GM19193 (cell line): Measurements from ENCODE around the gene NUAK1.

Experiments used
- POLR2A ChIP-seq: IDR thresholded peaks from 4 replicates; pipeline ENCODE4 v1.6.1; 2011; ENCODE audit not compliant: insufficient read depth, insufficient read length; ENCODE audit errors: extremely low read depth

The NUAK1 gene

DNA sequence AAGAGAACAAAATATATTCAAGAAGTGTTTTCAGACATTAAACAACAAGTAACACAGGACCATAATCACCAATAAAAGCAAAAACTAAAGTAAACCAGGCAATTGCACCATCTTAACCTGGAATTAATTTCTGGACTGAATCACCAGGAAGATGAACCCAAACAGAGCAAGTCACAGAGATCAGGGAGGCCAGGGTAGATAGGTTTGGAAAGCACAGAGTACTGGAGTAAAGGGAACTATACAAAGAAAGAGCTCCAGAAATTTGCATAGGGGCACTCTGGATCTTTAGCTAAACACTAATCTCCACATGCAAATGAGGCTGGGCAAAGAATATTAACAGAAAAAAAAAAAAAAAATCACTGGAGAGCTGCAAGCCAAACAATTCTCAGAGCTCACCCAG, 84.7 kb downstream of the NUAK1 start:
- no peak for TF ChIP-seq POLR2A

DNA sequence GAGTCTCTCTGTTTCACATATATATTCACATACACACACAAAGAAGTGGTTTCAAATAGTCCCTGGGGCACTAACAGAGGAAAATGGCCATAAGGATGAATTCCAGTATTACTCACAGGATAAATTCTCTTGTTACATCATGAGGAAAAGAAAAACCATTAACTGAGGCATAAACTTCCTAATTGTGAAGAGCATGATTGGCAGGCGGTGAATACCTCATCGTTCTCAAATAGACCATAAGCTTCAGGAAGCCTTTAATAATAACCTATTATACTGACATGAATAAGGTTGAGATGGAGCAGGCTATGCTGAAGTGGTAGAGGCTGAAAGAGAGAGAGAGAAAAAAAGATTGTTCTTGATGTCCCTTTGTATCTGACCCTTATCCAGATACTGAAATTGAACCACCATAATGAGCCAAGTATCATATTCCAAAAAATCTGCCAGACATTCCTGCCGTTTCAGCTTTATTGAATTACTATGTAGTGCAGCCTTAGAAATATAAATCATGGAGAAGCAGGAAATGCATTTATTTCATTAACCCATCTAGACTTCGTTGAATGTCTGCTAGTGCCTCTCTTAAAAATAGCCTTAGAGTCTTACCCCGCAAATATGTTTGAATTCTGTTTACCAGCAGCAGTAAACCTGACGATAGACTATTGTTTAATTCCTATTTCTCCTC, 86.8 kb downstream of the NUAK1 start:
- TF ChIP-seq POLR2A: no peak

GRCh38 chr12:106049546-106049945, 89.2 kb downstream of the NUAK1 start:
- no peak for TF ChIP-seq POLR2A

GRCh38 chr12:106049105-106049504, 89.6 kb downstream of the NUAK1 start:
- TF ChIP-seq POLR2A: no peak

- TF ChIP-seq POLR2A: no peak
Measured at GRCh38 chr12:106048676-106049075, 90.1 kb downstream of the NUAK1 start.

DNA sequence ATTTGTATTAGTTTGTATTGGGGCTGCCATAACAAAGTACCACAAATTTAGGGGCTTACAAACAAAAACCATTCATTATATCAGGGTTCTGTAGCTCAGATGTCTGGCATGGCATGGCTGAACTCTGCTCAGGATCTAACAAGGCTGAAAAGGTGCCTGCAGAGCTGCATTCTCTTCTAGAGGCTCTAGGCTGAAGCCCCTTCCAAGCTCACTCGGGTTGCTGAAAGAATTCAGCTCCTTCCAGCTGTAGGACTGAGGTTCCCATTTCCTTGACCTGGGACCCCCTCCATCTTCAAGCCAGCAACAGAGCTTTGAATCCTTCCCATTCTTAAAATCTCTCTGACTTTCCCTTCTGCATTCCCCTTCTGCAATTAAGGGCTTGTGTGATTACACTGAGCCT, 90.7 kb downstream of the NUAK1 start:
- no peak for TF ChIP-seq POLR2A

GRCh38 chr12:106046947-106047346, 91.8 kb downstream of the NUAK1 start:
- TF ChIP-seq POLR2A: no peak

GRCh38 chr12:106046301-106046846, 92.4 kb downstream of the NUAK1 start:
- no peak for TF ChIP-seq POLR2A

- TF ChIP-seq POLR2A: no peak
Measured at GRCh38 chr12:106045251-106045674, 93.5 kb downstream of the NUAK1 start.

GRCh38 chr12:106044773-106045172, 94.0 kb downstream of the NUAK1 start:
- TF ChIP-seq POLR2A: no peak

GRCh38 chr12:106042037-106042436, 96.7 kb downstream of the NUAK1 start:
- TF ChIP-seq POLR2A: no peak

- no peak for TF ChIP-seq POLR2A
Measured at GRCh38 chr12:106040521-106040920, 98.2 kb downstream of the NUAK1 start.

GRCh38 chr12:106039646-106040404, 98.9 kb downstream of the NUAK1 start:
- TF ChIP-seq POLR2A: no peak

DNA sequence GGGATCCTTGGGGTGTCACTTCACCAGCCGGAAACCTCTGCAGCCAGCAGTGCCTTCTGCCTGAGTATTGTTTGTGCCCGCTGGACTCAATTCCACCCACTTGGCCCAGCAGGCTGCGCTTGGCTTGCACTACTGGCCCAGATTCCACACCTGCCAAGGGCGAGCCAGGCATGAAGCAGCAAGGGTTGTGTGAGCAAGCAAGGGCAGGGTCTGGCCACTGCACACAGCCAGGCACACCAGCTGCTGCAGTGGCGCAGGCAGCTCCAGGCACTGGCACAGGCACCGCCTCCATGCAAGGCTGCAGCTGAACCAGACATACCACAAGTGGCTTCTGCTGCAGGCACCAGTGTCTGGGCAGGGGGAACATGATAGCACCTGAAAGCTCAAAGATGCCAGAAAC, 99.5 kb downstream of the NUAK1 start:
- no peak for TF ChIP-seq POLR2A

DNA sequence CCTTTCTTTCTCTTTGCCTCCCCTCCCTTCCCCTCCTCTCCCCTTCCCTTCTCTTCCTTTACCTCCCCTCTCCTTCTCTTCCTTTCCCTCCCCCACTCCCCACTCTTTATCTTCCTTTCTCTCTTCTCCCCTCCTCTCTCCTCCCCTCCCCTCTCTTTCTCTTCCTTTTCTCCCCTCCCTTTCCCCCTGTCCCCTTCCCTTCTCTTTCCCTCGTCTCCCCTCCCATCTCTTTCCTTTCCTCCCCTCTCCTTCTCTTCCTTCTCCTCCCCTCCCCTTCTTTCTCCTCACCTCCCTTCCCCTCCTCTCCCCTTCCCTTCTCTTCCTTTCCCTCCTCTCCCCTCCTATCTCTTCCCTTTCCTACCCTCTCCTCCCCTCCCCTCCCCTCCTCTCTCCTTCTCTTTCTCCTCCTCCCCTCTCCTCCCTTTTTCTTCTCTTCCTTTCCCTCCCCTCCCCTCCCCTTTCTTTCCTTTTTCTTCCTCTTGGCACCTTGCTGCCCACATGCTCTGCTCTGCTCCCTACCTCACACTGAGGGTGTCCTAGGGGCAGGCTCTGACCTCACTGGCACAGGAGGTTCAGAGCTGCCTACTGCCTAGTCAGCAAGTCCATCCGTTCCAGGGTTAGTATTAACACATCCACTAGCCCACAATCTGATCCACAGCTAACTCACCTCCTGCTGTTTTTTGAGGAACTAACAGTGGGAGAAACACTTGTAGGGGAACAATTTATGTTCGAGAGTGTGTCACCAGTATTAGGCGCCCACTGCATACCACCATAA, 101.0 kb downstream of the NUAK1 start:
- TF ChIP-seq POLR2A: no peak
